GM13976 (cell line): Measurements from ENCODE around the gene FBH1.

Experiments
- DNase-seq: peaks from one replicate; pipeline ENCODE4 v3.0.0; 2012; ENCODE audit warnings: low spot score
- CTCF ChIP-seq: IDR thresholded peaks from 2 replicates; pipeline ENCODE4 v1.5.1; 2012; ENCODE audit warnings: borderline replicate concordance, mild to moderate bottlenecking; ENCODE audit not compliant: insufficient read depth; ENCODE audit errors: extremely low read depth, missing control alignments, control extremely low read depth
- in situ Hi-C: fragments of 300-500 bp; cut with MboI; formaldehyde crosslinking; loops from one replicate; pipeline ENCODE4 v1.12.0; 2022; ENCODE audit warnings: low sequenced_read_pairs, mixed read lengths, inconsistent platforms; ENCODE audit not compliant: unreplicated experiment

Gene FBH1

GRCh38 chr10:5963071-5963470, 73.0 kb downstream of the FBH1 start:
- no peak for DNase-seq
- no peak for TF ChIP-seq CTCF
- in situ Hi-C loops: no loop called here

- TF ChIP-seq CTCF: no peak
- in situ Hi-C loops: no loop called here
- no peak for DNase-seq
Measured at GRCh38 chr10:5963591-5963990, 73.5 kb downstream of the FBH1 start.

DNA sequence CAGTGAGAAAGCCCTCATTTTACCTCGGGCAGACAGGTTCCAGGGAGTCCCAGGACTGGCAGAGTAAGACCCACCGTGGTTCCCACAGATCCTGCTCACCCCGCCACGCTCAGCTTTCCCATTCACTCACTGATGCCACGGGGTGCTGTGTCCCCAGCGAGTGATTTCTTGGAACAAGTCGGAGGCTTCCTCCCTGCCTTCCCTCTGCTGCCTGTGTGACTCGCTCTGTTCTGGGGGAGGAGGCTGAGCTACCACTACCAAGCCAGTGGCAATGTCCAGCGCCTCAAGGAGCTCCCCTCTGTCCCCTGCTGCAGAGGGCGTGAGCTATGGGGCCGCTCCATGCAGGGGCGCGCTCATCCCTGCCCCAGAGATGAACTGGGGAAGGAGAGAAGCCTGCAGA, 74.7 kb downstream of the FBH1 start:
- DNase-seq: no peak
- no peak for TF ChIP-seq CTCF
- in situ Hi-C loops: no loop called here

DNA sequence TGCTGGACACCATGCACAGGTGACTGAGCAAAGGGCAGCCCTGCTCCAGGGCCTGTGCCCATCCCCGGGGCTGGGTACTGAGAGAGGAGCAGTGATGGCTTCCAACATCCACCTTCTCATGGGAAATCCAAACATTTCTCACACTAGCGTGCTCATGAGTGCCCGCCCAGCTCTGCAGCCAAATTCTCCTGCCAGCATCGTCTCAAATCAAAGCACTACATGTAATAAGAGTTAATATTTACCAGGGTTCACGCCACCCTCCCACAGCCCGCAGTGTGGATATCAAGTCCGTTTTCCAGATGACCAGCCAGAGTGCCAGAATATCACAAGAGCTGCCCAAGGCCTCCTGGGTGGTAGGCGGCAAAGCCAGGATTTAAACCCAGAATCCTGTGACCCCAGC, 75.2 kb downstream of the FBH1 start:
- TF ChIP-seq CTCF: no peak
- DNase-seq: no peak
- in situ Hi-C loops: no loop called here

DNA sequence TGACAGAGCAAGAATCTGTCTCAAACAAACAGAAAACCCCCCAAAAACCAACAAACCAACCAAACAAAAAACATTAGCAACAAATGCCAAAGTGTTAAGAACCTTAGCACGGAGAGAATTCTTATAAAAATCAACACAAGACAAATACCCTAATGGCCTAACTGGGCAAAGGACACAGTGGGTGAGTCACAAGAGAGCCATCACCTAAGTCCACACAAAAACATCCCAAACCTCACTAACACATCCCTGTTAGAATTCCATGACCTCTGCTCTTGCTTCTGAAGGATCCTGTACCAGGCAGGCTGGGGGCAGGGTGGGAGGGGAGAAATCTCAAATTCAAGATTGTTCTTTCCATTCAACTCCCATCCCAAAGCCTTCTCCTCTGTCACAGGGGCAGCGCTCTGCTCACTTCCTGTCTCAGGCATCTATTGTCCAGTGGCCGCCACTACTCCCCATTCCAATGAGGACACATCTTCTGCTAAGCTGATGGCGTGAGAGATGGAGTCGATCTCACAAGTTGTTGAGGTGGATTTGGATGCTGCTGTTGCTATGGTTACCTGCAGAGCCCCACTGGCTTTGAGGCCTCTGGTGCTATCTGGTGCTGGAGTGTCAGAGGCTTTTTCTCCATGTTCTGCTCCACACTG, 78.1 kb downstream of the FBH1 start:
- in situ Hi-C loops: no loop called here
- no peak for DNase-seq
- no peak for TF ChIP-seq CTCF

- in situ Hi-C loops: no loop called here
- DNase-seq: no peak
- no peak for TF ChIP-seq CTCF
Measured at GRCh38 chr10:5968681-5969453, 78.8 kb downstream of the FBH1 start.
